GM20000 (cell line): ENCODE measurements around the gene KCTD8.

Experiments
- DNase-seq: peaks from one replicate; pipeline ENCODE4 v3.0.0; 2012; ENCODE audit warnings: low spot score
- TF ChIP-seq, protein P1 (sequence below): IDR thresholded peaks from 2 replicates; pipeline ENCODE4 v1.5.1; 2012; ENCODE audit warnings: mild to moderate bottlenecking, control low read depth; ENCODE audit errors: extremely low read depth, missing control alignments

KCTD8 gene

DNA sequence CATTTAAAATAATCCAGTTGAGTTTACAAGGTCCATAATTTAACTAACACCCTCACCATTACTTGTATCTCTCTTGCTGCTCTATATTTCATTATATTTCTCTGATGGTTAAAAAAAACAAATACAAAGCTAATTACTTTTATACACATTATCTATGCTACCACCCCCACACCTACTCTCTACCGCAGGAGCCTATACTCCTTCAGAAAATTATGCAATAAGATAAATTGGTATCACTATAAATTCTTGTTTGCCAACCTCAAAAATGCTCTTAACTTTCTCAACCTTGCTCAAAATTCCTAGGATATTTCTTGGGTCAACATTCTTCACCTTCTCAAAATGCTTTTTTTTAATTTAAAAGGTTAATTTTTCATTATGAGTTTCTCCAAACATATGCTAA is 282.7 kb downstream of the KCTD8 start:
- TF ChIP-seq, protein P1, sequence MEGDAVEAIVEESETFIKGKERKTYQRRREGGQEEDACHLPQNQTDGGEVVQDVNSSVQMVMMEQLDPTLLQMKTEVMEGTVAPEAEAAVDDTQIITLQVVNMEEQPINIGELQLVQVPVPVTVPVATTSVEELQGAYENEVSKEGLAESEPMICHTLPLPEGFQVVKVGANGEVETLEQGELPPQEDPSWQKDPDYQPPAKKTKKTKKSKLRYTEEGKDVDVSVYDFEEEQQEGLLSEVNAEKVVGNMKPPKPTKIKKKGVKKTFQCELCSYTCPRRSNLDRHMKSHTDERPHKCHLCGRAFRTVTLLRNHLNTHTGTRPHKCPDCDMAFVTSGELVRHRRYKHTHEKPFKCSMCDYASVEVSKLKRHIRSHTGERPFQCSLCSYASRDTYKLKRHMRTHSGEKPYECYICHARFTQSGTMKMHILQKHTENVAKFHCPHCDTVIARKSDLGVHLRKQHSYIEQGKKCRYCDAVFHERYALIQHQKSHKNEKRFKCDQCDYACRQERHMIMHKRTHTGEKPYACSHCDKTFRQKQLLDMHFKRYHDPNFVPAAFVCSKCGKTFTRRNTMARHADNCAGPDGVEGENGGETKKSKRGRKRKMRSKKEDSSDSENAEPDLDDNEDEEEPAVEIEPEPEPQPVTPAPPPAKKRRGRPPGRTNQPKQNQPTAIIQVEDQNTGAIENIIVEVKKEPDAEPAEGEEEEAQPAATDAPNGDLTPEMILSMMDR: no peak
- no peak for DNase-seq

DNA sequence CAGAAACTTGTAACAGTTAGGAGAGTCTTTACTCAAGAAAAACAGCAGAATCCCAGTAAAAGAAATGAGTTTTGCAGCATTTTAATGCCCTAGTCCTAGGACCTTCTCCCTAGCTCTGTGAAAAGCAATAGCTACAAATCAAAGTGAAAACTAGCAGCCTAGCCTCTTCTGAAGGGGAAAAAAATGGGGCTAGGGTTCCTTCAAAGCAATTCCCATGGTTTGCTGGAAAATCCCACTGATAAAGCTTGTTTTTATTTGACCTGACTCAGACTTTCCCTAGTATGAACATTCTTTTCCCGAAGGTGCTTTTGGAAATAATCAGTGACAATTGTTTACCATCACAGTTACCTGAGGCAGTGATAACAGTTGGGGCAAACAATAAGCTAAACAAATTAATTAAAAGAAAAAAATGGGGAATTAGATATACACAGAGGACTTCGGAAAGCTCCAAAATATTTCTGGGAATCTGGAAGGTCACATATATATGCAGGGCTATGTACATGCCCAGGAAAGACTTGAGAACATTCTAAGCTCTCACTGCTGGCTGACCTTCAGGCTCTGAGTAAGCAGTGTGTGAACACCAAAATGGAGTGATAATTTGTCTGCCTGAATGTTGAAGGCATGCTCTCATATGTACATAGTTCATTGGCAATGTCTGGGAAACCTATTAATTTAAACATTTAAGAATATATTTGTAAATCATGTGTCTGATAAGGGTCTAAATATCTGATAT is 285.9 kb downstream of the KCTD8 start:
- no peak for DNase-seq
- TF ChIP-seq, protein P1: no peak

DNA sequence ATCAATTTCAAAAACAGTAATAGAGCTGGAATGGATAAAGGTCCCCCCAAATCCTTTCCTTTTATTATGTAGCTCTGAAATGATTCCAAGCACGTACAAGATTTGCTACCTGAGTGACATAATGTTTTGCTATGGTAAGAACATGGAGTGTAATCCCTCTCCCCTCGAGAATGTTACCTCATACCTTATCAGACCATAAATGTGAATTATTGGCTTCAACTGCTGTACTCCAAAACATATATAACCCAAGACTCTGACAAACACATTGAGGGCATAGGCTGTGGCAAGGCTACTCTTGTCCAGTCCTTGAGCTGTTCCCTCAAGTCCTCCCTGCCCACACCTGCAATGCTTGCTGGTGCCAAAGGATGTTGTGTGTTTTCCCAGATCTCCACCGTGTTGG is 286.9 kb downstream of the KCTD8 start:
- no peak for DNase-seq
- TF ChIP-seq, protein P1: no peak

DNA sequence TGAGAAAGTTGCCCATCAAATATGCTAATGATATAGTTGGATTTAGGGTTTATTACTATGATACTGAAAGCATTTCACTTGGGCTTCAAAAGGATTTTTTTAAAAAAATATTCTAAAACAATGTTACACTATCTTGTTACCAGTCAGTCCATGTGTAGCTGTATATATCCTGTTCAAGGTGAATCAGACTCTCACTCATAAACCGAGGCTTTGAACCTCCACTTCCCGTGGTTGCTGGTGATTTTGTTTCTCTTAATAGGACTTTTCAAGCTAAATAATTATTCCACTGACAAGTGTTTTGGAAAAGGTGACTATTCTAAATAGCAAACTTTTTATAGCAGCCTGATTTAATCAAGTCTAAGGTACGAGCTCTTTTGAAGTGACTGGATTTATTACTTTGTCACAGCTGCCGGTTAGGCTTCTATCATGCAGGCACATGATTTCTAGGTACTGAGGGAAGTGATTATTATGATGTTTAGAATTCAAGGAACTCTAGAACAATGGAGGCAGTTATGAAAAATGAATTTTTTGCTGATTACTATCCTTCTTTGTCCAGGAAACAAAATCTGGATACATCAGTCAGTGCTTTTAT is 287.7 kb downstream of the KCTD8 start:
- TF ChIP-seq, protein P1: no peak
- no peak for DNase-seq

DNA sequence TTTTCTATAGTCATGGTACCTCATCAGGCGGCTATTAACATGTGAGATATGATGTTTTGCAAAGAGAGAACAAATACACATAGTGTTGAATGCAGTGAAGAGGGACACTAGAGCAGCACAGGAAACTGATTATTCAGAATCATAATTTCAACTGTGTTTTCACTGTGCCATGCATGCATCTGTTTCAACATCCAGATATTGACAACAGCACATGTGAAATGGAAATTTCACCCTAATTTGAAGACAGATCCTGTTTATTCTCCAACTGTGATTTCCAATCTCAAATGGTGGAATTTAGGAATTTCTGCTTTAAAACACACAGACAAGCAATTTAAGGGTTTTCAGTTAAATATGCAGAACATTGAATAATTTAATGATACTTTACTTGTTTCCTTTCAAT is 288.6 kb downstream of the KCTD8 start:
- TF ChIP-seq, protein P1: no peak
- no peak for DNase-seq

DNA sequence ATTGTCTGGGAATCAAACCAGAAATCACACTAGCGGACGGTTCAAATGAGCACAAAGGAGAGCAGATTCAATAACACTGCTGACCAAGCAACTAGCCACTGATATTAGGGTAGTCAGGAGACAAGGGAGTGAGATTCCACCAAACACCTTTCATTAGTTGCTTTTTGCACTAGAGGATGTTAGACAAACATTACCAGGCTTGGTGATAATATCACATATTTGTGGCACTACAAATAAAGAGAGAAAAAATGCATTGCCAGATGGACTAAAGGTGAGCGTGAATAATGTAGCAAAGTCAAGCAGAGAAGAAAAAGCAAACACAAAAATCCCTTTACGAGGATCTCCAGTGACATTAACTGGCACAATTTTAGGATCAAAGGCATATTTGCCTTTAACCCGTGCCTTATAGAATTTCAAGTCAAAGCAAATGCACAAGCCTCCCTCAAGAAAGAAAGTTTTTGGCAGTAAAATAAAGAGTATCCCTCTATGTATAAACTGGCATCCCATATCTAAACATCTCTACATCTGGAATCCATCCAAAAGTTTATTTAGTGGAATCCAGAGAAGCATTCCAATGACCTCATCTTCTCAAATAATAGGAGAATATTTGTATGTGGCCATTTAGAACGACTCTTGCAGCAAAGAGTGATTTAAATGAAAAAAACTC is 290.9 kb downstream of the KCTD8 start:
- DNase-seq: no peak
- TF ChIP-seq, protein P1: no peak

DNA sequence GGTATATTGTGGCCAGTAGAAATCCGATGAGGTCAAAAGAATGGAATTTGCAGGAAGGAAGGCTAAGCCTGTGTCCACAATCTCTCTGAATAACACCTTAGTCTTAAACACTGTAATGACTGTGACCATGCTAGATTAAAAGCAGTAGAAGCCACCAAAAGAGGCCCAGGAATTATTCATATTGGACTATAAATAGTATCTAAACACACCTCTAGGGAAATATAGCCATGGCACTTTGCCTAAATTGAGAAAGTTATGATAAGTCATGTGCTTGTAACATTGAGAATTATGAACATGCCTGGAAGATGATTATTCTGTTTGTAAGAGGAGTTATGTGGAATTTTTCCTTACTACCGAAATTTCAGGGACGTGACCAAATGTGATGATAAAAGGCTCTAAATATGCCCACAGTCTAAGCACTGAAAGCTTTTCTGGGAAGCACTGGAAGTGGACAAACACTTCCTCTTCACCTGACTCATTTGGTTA is 298.5 kb downstream of the KCTD8 start:
- no peak for DNase-seq
- TF ChIP-seq, protein P1: no peak
